ENCODE results near the gene PLD3. TPM values are rescaled to one million over a fixed set of nuclear protein-coding genes. Genes with fewer than 3 reads are reported as not detected.

Gene PLD3
- total and polyA plus RNA-seq, 10 donors, result 61.3 to 589 (median 250) TPM

DNA sequence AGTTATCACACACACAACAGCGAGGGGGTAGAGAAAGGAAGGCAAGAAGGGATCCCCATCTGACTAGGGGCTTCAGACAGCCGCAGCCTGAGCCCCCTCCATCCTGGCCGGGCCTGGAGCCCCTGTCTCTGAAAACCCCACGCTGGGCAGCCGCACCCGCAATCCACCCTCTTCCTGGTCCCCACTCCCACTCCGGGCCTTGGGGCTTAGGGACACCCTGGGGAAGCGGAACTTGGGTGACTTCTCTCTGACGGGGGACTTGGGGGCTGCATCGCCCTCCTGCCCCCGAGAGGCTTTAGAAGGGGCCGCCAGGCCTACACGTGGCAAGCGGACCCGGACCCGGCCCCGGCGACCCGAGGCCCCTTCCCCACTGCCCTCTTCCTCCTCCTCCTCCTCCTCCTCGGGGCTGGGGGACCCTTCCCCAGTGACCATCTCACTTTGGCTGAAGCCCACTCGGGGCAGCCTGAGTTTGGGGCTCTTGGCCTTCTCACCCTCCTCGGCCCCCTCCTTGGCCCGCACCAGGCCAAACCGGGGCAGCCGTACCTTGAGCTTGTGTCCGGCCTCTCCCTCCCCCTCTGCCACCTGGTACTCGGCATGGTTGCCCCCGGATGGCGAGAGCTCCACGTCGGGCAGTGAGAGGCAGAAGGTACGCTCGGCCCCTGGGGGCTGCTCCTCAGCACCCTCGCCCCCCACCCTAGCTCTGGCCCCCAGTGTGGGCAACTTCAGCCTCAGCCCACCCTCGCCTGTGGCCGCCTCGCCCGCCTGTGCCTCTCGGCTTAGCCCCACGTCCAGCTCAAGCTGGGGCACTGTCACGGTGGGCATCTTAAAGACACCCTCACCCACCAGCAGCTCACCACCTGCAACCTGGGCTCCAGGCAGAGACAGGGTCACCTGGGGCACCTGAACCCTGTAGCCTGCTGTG, 45.7 kb downstream of the PLD3 start:
- 87 to 94% (median 94%) methylated on average over 34 to 41 of the region's 41 CpGs for WGBS, 5 donors
- Histone ChIP-seq H3K36me3 (peaks cover 0 to 4% (median 0%) of the 10 kb centered on the region in 6 donors), H3K27ac (no peak overlapping the region), H3K4me3 (no peak overlapping the region), H3K27me3 (replicated peaks in 1 of 7) (peaks cover 0 to 9% (median 0%) of the 10 kb centered on the region in 7 donors), H3K4me1 (peaks cover 0 to 10% (median 3%) of the 10 kb centered on the region in 6 donors), H3K9me3 (no peaks in the 10 kb centered on the region)
- DNase-seq, result no peak
- intact Hi-C loops (cut with DNase I; ENCODE audit: low total_unique reads), result no loop called here
- TF ChIP-seq POLR2A (IDR thresholded peaks at IDR 0.05) (no peak), POLR2AphosphoS5 (IDR thresholded peaks at IDR 0.05) (no peak)
- TF ChIP-seq, protein P1, sequence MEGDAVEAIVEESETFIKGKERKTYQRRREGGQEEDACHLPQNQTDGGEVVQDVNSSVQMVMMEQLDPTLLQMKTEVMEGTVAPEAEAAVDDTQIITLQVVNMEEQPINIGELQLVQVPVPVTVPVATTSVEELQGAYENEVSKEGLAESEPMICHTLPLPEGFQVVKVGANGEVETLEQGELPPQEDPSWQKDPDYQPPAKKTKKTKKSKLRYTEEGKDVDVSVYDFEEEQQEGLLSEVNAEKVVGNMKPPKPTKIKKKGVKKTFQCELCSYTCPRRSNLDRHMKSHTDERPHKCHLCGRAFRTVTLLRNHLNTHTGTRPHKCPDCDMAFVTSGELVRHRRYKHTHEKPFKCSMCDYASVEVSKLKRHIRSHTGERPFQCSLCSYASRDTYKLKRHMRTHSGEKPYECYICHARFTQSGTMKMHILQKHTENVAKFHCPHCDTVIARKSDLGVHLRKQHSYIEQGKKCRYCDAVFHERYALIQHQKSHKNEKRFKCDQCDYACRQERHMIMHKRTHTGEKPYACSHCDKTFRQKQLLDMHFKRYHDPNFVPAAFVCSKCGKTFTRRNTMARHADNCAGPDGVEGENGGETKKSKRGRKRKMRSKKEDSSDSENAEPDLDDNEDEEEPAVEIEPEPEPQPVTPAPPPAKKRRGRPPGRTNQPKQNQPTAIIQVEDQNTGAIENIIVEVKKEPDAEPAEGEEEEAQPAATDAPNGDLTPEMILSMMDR (IDR thresholded peaks at IDR 0.05 in 8 of 11, conservative IDR thresholded peaks at IDR 0.05 in 3 of 11), result no peak

DNA sequence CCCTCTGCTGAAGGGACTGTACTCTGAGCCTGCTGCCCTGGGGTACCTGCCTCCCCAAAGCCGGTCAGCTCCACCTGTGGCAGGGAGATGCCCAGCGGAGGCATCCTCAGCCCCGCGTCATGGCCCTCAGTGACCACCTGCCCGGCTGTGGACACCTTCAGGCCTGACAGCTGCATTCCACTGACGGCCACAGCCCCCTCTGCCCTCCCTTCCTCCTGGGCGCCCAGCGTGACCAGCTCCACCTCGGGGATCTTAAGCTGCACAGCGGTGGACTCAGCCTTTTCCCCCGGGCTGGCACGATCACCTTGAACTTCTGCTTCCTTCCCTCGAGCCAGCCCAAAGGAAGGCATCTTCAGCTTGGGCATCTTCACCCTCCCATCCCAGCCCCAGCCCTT, 46.3 kb downstream of the PLD3 start:
- Histone ChIP-seq H3K4me1 (peaks cover 0 to 13% (median 4%) of the 10 kb centered on the region in 6 donors), H3K36me3 (peaks cover 0 to 4% (median 0%) of the 10 kb centered on the region in 6 donors), H3K27me3 (replicated peaks in 1 of 7) (peaks cover 0 to 9% (median 0%) of the 10 kb centered on the region in 7 donors), H3K4me3 (no peak overlapping the region), H3K27ac (no peak overlapping the region), H3K9me3 (no peaks in the 10 kb centered on the region)
- intact Hi-C loops (cut with DNase I; ENCODE audit: low total_unique reads), result no loop called here
- DNase-seq, result no peak
- TF ChIP-seq POLR2AphosphoS5 (IDR thresholded peaks at IDR 0.05) (no peak), POLR2A (IDR thresholded peaks at IDR 0.05) (no peak)
- TF ChIP-seq, protein P1 (IDR thresholded peaks at IDR 0.05 in 8 of 11, conservative IDR thresholded peaks at IDR 0.05 in 3 of 11), result no peak
- 64 to 72% (median 65%) methylated on average over 8 to 13 of the region's 13 CpGs for WGBS, 5 donors

DNA sequence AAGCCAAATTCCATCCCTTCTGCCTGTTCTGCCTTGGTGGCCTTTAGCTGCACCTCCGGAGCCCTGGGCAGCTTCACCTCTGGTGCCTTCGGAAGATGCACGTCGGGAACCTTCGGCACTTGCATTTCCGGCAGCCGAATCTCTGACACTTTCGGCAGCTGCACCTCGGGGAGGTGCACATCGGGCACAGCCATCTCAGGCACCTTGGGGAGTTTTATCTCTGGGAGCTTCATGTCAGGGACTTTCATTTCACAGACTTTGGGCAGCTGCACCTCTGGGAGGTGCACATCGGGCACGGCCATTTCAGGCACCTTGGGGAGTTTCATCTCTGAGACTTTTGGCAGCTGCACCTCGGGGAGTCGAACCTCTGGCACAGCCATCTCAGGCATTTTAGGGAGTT, 47.5 kb downstream of the PLD3 start:
- H3K9me3 ChIP-seq, result no peaks in the 10 kb centered on the region
- H3K27ac ChIP-seq, result no peak overlapping the region
- intact Hi-C loops (cut with DNase I; ENCODE audit: low total_unique reads), result no loop called here
- H3K4me3 ChIP-seq, result no peak overlapping the region
- 88 to 96% (median 92%) methylated on average over 13 to 14 of the region's 14 CpGs for WGBS, 5 donors
- peaks cover 0 to 9% (median 0%) of the 10 kb centered on the region in 7 donors for H3K27me3 ChIP-seq (replicated peaks in 1 of 7)
- H3K36me3 ChIP-seq, result peaks cover 0 to 4% (median 0%) of the 10 kb centered on the region in 6 donors
- DNase-seq, result no peak
- peaks cover 0 to 13% (median 4%) of the 10 kb centered on the region in 6 donors for H3K4me1 ChIP-seq
- no peak for TF ChIP-seq POLR2A (IDR thresholded peaks at IDR 0.05)
- TF ChIP-seq, protein P1 (IDR thresholded peaks at IDR 0.05 in 8 of 11, conservative IDR thresholded peaks at IDR 0.05 in 3 of 11), result no peak
- no peak for TF ChIP-seq POLR2AphosphoS5 (IDR thresholded peaks at IDR 0.05)

Measured in spleen (tissue), 11 donors.